HUES48 (cell line): ENCODE measurements around the gene KCNMA1.

ENCODE experiments used
- H3K27ac ChIP-seq: one replicate; pipeline ENCODE4 v1.7.0; 2013; ENCODE audit warnings: low read depth, low read length, inconsistent platforms
- H3K27me3 ChIP-seq: 2 replicates; pipeline ENCODE4 v1.6.1; 2013; ENCODE audit warnings: mild to moderate bottlenecking, low read length; ENCODE audit not compliant: control insufficient read depth, insufficient read depth
- H3K36me3 ChIP-seq: 2 replicates; pipeline ENCODE4 v1.6.1; 2013; ENCODE audit warnings: low read length; ENCODE audit not compliant: control insufficient read depth, insufficient read depth
- H3K4me1 ChIP-seq: 2 replicates; pipeline ENCODE4 v1.6.1; 2013; ENCODE audit warnings: mild to moderate bottlenecking, low read length; ENCODE audit not compliant: control insufficient read depth, insufficient read depth
- H3K4me3 ChIP-seq: 2 replicates; pipeline ENCODE4 v1.5.1; 2013; ENCODE audit warnings: mild to moderate bottlenecking, low read depth, low read length
- H3K9ac ChIP-seq: 2 replicates; pipeline ENCODE4 v1.6.1; 2013; ENCODE audit warnings: mild to moderate bottlenecking, low read depth, low read length, moderate library complexity
- H3K9me3 ChIP-seq: 2 replicates; pipeline ENCODE4 v1.6.1; 2013; ENCODE audit warnings: low read length; ENCODE audit not compliant: control insufficient read depth, insufficient read depth

The KCNMA1 gene

DNA sequence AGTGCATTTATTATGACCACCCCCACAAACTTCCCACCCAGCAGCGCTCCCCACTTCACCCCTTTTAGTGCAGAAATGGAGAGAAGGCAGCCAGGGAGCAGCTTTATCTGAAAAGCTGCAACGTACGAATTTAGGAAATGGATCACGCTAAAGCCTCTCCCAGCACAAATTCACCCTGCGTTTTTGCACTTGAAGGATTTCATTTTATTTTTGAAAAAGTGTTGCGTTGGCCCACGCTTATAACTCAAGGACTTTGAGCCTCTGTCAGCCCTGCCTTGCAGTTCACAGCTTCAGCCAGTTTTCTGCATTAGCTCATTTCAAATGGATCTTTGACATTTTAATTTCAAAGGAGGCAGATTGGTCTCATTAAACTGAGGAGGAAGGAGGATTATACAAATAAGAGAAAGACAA lies 556.1 kb downstream of the KCNMA1 start:
- Histone ChIP-seq H3K27me3 (no peaks in the 10 kb centered on the region), H3K27ac (peak overlapping the region; percentile 56), H3K36me3 (no peaks in the 10 kb centered on the region), H3K9ac (no peak overlapping the region), H3K4me1 (peaks cover 29% of the 10 kb centered on the region), H3K9me3 (no peaks in the 10 kb centered on the region), H3K4me3 (peak overlapping the region; percentile 42)

DNA sequence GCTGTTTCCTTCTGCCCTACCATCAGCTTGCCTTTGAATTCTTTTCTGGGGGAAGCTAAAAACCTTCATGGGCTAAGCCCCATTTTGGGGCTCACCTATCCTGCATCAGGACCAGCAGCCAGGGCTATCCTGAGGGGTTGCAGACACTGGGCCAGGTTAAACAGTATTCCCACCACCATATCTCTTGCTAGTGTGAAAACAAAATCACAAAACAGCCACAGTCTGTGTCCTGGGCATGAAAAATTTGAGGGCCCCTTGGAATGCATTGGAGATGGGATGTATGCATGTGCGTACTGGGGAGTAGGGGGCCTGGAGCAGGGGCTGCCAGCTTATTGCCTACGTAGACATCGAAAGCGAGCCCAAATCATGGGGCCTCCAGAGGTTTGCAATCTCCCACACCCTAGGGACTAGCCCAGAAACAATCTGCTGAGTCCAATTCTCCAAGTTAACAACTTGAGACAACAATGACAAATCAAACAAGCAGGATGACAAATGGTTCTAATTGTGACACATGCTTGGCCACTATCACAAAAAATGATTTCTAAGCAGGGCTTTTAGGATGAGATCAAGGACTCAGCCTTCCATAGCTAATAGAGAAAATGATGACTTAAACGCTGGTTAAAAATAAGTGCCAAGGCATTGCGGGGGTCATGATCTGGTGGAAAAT lies 557.1 kb downstream of the KCNMA1 start:
- Histone ChIP-seq H3K4me1 (peaks cover 29% of the 10 kb centered on the region), H3K27ac (no peak overlapping the region), H3K36me3 (no peaks in the 10 kb centered on the region), H3K4me3 (no peak overlapping the region), H3K27me3 (no peaks in the 10 kb centered on the region), H3K9me3 (no peaks in the 10 kb centered on the region), H3K9ac (no peak overlapping the region)

DNA sequence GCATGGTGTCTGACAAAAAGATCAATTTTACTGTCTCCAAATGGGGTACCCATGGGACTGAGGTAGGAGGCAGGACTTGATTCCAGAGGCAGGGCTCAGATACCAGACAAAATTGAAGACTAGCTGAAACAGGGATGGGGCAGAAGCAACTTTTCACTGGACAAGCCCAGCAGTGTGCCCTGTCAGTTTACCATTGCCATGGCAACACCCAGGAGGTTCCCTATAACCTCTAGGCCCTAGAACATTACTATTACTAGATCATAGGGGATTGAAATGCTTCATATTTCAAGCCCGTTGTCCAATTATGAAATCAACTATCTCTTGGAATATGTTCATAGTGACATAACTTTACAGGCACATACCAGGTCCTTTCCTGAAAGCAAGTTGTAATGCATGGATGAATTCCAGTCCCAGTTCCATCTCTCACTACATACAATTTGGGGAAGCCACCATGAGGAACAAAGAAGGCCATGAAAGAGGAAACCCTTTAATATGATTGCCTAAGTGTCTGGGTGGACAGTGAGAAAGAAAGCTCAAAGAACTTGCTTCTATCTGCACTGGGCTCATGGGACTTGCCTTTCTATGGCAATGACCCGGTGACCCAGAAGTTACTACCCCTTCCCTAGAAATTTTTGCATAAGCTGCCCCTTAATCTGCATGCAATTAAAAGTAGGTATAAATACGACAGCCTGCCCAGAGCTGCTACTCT lies 557.9 kb downstream of the KCNMA1 start:
- no peak overlapping the region for H3K27ac ChIP-seq
- no peak overlapping the region for H3K9ac ChIP-seq
- H3K9me3 ChIP-seq = no peaks in the 10 kb centered on the region
- no peaks in the 10 kb centered on the region for H3K27me3 ChIP-seq
- peaks cover 29% of the 10 kb centered on the region for H3K4me1 ChIP-seq
- no peaks in the 10 kb centered on the region for H3K36me3 ChIP-seq
- no peak overlapping the region for H3K4me3 ChIP-seq

DNA sequence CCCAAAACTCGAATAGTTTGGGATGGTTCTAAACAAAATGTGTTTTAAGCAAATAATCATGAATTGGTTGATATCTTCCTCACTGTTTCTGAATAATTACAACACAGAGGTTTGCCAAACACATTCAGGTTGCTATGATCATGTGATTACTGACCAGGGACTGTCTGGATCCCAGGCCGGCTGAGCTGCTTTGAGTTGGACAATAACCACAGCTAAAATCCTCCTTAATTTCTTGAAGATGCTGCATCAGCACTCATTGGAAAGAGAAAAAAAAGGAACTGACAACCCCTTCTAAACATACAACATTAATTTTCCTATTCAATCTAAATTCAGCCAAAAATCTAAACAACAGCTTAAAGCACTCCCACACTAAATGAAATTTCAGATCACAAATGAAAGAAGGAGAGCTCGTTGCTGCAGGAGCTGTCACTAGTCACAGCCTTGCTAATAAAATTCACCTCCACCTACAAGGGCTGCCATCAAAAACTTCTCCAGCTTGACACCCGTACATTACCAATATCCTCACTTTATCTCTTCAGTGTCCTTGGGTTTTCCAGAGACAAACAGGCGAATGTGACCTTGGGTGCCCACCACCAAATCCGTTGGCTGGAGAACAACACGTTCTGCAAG lies 560.2 kb downstream of the KCNMA1 start:
- no peak overlapping the region for H3K27ac ChIP-seq
- H3K27me3 ChIP-seq = no peaks in the 10 kb centered on the region
- H3K4me1 ChIP-seq = peaks cover 22% of the 10 kb centered on the region
- no peaks in the 10 kb centered on the region for H3K36me3 ChIP-seq
- no peak overlapping the region for H3K9ac ChIP-seq
- H3K9me3 ChIP-seq = no peaks in the 10 kb centered on the region
- H3K4me3 ChIP-seq = no peak overlapping the region

DNA sequence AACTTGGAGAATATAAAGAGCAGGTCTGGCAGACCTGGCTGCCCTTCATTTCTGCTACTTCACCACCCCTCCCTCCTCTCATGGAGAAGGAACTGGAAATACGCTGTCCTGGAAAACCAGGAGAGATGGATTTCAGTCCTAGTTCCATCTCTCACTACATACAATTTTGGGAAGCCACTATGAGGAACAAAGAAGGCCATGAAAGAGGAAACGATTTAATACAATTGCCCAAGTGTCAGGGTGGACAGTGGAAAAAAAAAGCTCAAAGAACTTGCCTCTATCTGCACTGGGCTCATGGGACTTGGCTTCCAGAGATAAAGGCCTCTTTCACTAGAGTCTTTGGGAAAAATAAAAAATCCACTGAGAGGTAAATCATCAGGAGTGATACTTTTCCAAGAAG lies 561.7 kb downstream of the KCNMA1 start:
- H3K4me1 ChIP-seq = peaks cover 11% of the 10 kb centered on the region
- no peaks in the 10 kb centered on the region for H3K27me3 ChIP-seq
- H3K9me3 ChIP-seq = no peaks in the 10 kb centered on the region
- H3K36me3 ChIP-seq = no peaks in the 10 kb centered on the region
- H3K27ac ChIP-seq = no peak overlapping the region
- no peak overlapping the region for H3K4me3 ChIP-seq
- H3K9ac ChIP-seq = no peak overlapping the region

DNA sequence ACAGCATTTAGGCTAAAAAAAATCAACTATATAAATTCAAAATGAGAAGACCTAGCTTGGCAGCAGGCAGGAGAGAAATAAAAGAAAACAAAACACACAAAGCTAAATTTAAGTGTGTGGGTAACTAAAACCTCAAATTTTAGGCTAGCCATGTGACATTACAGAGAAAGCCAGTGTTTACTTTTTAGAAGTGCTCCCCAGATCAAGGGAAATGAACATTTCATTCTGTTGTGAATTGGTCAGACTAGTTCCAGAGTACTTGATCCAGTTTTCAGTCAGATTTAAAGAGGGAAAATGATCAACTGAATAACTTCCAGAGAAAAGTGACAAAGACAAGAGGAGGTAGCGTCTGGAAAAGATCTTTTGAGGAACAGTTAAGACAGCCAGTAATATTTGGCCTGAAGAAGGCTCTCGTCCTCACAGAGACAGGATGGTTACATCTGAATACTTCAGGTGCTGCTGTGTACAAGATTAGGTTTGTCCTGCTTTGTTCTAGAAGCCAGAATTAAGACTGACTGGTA lies 563.4 kb downstream of the KCNMA1 start:
- H3K27me3 ChIP-seq = no peaks in the 10 kb centered on the region

DNA sequence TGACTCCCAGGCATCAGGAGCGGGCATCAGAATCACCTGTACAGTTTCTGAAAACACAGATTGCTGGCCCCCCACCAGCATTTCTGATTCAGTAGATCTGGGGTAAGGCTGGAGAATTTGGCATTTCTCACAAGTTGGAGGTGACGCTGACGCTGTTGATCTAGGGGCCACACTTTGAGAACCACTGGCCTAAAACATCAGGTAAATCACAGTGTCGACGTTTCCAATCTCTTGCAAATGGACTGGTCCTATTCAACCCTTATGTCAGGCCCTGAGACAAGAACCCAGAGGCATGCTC lies 564.0 kb downstream of the KCNMA1 start:
- no peak overlapping the region for H3K4me3 ChIP-seq
- no peaks in the 10 kb centered on the region for H3K9me3 ChIP-seq
- H3K27me3 ChIP-seq = no peaks in the 10 kb centered on the region
- no peak overlapping the region for H3K9ac ChIP-seq
- H3K27ac ChIP-seq = no peak overlapping the region
- no peaks in the 10 kb centered on the region for H3K36me3 ChIP-seq
- H3K4me1 ChIP-seq = no peaks in the 10 kb centered on the region

More for the DNA sequence above, 563.4 kb downstream of the KCNMA1 start:
- H3K36me3 ChIP-seq = no peaks in the 10 kb centered on the region
- H3K27ac ChIP-seq = no peak overlapping the region
- no peak overlapping the region for H3K9ac ChIP-seq
- H3K4me3 ChIP-seq = no peak overlapping the region
- H3K9me3 ChIP-seq = no peaks in the 10 kb centered on the region
- H3K4me1 ChIP-seq = no peaks in the 10 kb centered on the region

DNA sequence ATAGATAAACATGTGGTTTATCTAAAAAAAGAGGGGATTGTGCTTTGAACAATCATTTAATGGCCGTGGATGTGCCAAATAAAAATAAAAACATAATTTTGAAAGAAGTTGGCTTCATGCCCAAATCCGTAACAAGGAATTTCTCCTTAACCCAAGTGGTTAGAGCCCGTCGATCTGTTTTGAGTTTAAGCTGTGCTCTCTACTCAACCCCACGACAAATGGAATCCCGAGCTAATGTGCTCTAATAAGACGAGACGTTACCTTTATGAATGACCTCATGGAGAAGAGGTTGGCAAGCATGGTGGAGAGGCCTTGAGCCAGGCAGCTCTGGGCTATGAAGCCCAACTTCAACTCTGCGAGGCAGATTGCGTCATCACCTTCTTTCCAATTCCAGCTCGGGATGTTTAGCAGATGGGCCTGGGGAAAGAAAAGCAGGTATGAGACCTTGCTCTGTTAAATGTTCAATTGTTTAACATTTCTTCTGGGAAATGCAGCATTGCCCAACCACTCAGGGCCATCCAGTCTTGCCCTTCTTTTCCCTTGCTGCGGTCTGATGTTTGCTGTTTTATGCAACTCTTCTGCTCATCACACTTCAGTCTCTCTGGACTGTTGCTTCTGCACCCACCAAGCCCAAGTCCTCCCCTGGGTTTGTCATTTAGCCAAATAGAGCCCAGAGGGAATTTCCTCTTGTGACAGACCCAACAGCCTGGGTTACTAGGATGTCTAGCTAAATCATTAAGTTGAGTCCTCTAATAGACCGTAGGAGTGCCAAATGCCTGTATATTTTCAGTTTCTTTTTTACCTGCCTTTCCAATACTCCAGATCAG lies 564.6 kb downstream of the KCNMA1 start:
- Histone ChIP-seq H3K4me3 (no peak overlapping the region), H3K4me1 (no peaks in the 10 kb centered on the region), H3K27me3 (no peaks in the 10 kb centered on the region), H3K36me3 (no peaks in the 10 kb centered on the region), H3K27ac (no peak overlapping the region), H3K9ac (no peak overlapping the region), H3K9me3 (no peaks in the 10 kb centered on the region)

DNA sequence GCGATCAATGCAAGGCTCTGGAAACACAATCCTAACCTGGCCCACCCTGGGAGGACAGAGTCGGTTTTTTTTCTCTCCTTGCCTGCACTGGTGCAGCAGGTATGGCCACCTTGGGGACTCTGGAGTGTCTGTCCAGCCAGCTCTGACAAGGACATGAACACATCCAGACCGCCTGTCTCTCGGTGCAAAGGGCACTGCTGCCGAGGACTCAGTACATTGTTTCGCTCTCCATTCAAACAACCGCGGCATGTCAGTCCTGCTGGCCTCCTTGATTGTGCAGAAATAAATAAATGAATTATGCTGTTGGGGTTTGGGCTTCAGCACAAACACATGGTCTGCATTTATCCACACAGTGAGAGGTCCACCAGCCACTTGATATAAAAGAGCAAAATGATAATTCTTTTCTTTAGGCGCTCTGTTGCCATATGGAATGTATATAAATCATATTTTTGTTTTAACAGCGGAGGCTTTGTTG lies 565.2 kb downstream of the KCNMA1 start:
- H3K27ac ChIP-seq = no peak overlapping the region
- no peak overlapping the region for H3K4me3 ChIP-seq
- H3K27me3 ChIP-seq = no peaks in the 10 kb centered on the region
- no peaks in the 10 kb centered on the region for H3K36me3 ChIP-seq
- H3K9ac ChIP-seq = no peak overlapping the region
- H3K4me1 ChIP-seq = no peaks in the 10 kb centered on the region
- no peaks in the 10 kb centered on the region for H3K9me3 ChIP-seq

DNA sequence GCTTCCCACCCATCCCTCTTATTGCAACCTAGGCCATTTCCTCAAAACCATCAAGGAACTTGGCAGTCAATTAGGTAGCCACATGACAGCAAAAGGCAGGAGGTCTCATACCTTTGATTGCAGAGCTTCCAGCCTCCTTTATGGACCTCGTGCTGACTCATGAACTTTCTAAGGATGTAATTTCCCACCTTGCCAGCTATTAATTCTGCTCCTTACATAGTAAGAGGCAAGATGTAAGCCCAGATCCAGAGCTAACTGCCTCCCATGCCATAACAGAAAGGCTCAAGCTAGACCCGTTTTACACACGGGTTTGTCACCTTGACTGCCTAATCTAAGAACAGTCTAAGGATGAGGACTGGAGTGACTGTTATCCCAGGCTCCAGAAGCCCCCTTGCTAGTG lies 565.7 kb downstream of the KCNMA1 start:
- H3K4me3 ChIP-seq = no peak overlapping the region
- no peaks in the 10 kb centered on the region for H3K4me1 ChIP-seq
- H3K27ac ChIP-seq = no peak overlapping the region
- H3K27me3 ChIP-seq = no peaks in the 10 kb centered on the region
- H3K9ac ChIP-seq = no peak overlapping the region
- H3K36me3 ChIP-seq = no peaks in the 10 kb centered on the region
- no peaks in the 10 kb centered on the region for H3K9me3 ChIP-seq
